Urinary bladder (tissue), 4 donors: Measurements from ENCODE around the gene TMEM254. TPM values are rescaled to one million over a fixed set of nuclear protein-coding genes. Genes with fewer than 3 reads are reported as not detected.
A peak's percentile ranks its signal among the peaks of the same experiment; 100 is the strongest.
"Not testable (repeated sequence)": the region's sequence is repeated elsewhere in the genome, so short reads cannot be mapped to it uniquely, and the experiment has no call there.

ENCODE experiments used
- DNase-seq: peaks from one replicate; pipeline ENCODE4 v3.0.0-alpha.2; 2015; ENCODE audit errors: extremely low spot score
- H3K27ac ChIP-seq: one replicate; pipeline ENCODE4 v1.5.1; 2013; ENCODE audit warnings: low read depth, mild to moderate bottlenecking, moderate library complexity
- H3K36me3 ChIP-seq: one replicate; pipeline ENCODE4 v1.6.1; 2013; ENCODE audit warnings: mild to moderate bottlenecking, moderate library complexity; ENCODE audit not compliant: insufficient read depth
- H3K4me1 ChIP-seq: one replicate; pipeline ENCODE4 v1.6.1; 2013; ENCODE audit warnings: mild to moderate bottlenecking, moderate library complexity; ENCODE audit not compliant: insufficient read depth
- H3K4me3 ChIP-seq: one replicate; pipeline ENCODE4 v1.5.1; 2013; ENCODE audit warnings: low read depth, low read length
- WGBS: extraction: QIAGEN DNeasy Blood & Tissue Kit; methylation state at CpG from one replicate; pipeline ENCODE4 v1.1.7; 2013; 5-methylcytosine and 5-hydroxymethylcytosine counted together
- polyA plus RNA-seq: library from polyadenylated mRNA; stranded (reverse); fragments of 200-250 nt; gene quantifications from one replicate; pipeline ENCODE4 v1.2.3, GENCODE V29; 2013
- total RNA-seq: library from RNA; depleted of rRNA; stranded (reverse); fragments of >200 nt; gene quantifications from one replicate; pipeline ENCODE4 v1.2.3, GENCODE V29; 2014
- donor health status: healthy with polysubstance abuse.
- donor health status: healthy.

TMEM254 gene
- total and polyA plus RNA-seq, 2 donors = 14.8 to 18.3 TPM

GRCh38 chr10:80131499-80131901, 53.0 kb downstream of the TMEM254 start:
- no peaks in the 10 kb centered on the region for H3K4me1 ChIP-seq
- H3K4me3 ChIP-seq = no peak overlapping the region
- WGBS = 79% methylated on average over 6 of the region's 6 CpGs
- no peaks in the 10 kb centered on the region for H3K36me3 ChIP-seq
- H3K27ac ChIP-seq = no peak overlapping the region
- DNase-seq = no peak

DNA sequence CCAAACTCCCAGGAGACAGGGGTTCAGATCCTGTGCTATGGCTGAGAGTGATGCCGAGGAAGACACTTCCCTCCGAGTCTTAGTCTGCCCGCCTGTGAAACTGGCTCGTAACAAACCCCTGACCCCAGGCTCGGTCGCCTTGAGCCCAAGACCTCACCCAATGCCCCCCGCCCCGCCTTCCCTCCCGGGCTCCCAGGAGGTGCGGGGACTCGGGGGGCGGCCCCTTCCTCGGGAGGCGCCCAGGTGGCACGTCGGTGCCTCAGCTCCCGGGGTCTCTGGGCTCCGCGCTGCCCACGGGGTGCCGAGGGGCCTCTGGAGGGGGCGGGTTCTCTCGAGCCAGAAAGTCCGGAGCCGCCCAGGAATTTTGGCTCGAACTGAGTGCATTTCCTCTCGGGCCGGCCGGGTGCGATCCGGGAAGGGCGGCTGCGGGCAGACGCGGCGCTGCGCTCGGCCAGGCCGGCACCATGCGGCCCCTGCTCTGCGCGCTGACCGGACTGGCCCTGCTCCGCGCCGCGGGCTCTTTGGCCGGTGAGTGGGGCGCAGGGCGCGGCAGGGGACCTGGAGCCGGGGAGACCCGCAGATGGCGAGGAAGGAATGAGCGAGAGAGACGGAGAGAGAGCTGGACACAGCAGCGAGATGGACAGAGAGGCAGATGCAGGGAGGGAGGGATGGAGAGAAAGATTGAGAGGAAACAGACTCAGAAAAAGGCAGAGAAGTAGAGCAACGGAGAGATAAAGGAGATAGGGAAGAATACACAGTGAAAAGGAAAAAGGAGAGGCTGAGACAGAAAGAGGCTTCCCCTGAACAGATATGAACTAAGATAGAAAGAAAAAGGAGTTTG, 54.1 kb downstream of the TMEM254 start, which contains the start of gene PLAC9:
PLAC9 (plus strand) TSS at position 432 of the 841 bp plus-strand sequence; CDS start at position 465, 33 bp downstream.
- no peaks in the 10 kb centered on the region for H3K36me3 ChIP-seq

GRCh38 chr10:80133206-80133605, 54.7 kb downstream of the TMEM254 start:
- 34% methylated on average over 6 of the region's 6 CpGs for WGBS
- DNase-seq = no peak
- Histone ChIP-seq H3K4me1 (no peaks in the 10 kb centered on the region), H3K27ac (peak overlapping the region; percentile 88), H3K4me3 (peak overlapping the region; percentile 7), H3K36me3 (no peaks in the 10 kb centered on the region)

More for the DNA sequence above, 54.1 kb downstream of the TMEM254 start, which contains the start of gene PLAC9:
- no peak for DNase-seq
- H3K27ac ChIP-seq = peak within 1 kb of the TSS; percentile 88
- 2% methylated on average over 58 of the region's 58 CpGs for WGBS
- H3K4me3 ChIP-seq = peak within 1 kb of the TSS; percentile 24
- H3K4me1 ChIP-seq = no peaks in the 10 kb centered on the region

DNA sequence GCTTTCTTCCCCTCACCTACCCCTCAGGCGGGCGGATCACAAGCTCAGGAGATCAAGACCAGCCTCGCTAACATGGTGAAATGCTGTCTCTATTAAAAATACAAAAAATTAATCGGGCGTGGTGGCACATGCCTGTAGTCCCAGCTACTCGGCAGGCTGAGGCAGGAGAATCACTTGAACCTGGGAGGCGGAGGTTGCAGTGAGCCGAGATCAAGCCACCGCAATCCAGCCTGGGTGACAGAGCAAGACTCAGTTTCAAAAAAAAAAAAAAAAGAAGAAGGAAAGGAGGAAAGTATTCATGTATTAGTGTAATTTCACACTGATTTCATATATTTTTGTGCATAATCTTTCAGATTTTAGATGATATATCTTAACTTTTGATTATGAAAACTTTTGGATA, 55.2 kb downstream of the TMEM254 start:
- Histone ChIP-seq H3K4me3 (peak overlapping the region; percentile 7), H3K27ac (peak overlapping the region; percentile 88)
- H3K4me1 ChIP-seq, H3K36me3 ChIP-seq, DNase-seq: not testable (repeated sequence)
- 59% methylated on average over 9 of the region's 9 CpGs for WGBS

DNA sequence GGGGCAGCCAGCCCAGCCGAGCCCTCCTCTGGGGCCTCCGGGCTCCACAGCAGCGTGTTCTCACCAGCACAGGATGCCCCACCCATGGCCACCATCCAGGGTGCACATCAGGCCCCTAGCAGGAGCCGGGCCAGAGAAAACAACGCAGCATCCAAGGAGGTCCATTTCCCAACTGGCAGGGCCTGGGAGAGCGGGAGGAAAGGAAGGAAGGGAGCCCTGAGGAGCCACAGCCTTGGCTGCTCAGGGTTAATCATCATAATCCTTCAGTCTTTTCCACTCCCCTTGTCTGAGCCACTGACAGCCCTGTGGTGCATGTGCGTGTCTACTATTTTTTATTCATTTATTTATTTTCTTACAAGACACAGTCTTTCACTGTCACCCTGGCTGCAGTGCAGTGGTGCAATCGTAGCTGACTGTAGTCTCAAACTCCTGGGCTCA, 57.7 kb downstream of the TMEM254 start:
- 36% methylated on average over 8 of the region's 8 CpGs for WGBS
- Histone ChIP-seq H3K36me3 (no peaks in the 10 kb centered on the region), H3K4me3 (no peak overlapping the region), H3K27ac (peak overlapping the region; percentile 68), H3K4me1 (no peaks in the 10 kb centered on the region)
- DNase-seq = no peak

DNA sequence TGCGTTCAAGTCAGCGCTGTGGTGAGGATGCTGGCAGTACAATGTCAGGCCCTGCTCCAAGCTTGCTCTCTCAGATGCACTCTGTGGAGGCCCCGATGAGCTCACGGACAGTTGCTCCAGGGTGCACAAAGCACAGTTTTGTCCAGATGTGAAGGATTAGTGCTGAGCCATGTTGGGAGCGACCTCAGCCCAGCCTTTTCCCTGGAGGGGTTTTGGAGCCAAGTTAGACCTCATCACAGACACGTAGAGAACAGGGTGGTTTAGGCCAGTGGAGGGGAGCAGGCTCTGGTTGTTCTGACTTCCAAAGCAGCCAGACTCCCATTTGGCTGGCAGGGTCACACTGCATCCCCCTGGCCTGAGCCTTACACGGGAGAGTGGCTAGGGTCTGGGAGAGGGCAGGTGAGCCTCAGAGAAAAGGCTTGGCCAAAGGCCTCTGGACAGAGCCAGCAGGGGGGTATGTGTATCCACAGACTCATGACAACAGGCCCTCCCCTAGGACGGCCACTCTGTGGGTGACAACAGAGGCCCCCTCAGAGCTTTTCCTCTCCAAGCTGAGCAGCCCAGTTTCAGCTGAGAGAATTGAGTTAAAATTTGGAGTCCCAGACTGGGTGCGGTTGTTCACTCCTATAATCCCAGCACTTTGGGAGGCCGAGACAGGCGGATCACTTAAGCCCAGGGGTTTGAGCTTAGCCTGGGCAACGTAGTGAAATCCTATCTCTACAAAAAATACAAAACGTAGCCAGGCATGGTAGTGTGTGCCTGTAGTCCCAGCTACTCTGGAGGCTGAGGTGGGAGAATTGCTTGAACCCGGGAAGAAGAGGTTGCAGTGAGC, 58.8 kb downstream of the TMEM254 start:
- no peaks in the 10 kb centered on the region for H3K4me1 ChIP-seq
- H3K4me3 ChIP-seq = no peak overlapping the region
- no peak for DNase-seq
- no peaks in the 10 kb centered on the region for H3K36me3 ChIP-seq
- peak overlapping the region; percentile 82 for H3K27ac ChIP-seq
- 55% methylated on average over 14 of the region's 14 CpGs for WGBS

GRCh38 chr10:80137920-80138319, 59.5 kb downstream of the TMEM254 start:
- 38% methylated on average over 4 of the region's 4 CpGs for WGBS
- no peak overlapping the region for H3K4me3 ChIP-seq
- no peaks in the 10 kb centered on the region for H3K36me3 ChIP-seq
- H3K4me1 ChIP-seq = no peaks in the 10 kb centered on the region
- no peak for DNase-seq
- H3K27ac ChIP-seq = no peak overlapping the region

- Histone ChIP-seq H3K4me1 (no peaks in the 10 kb centered on the region), H3K27ac (no peak overlapping the region), H3K36me3 (no peaks in the 10 kb centered on the region), H3K4me3 (no peak overlapping the region)
- WGBS = 68% methylated on average over 2 of the region's 2 CpGs
- DNase-seq = no peak
Measured at GRCh38 chr10:80139265-80139664, 60.8 kb downstream of the TMEM254 start.

DNA sequence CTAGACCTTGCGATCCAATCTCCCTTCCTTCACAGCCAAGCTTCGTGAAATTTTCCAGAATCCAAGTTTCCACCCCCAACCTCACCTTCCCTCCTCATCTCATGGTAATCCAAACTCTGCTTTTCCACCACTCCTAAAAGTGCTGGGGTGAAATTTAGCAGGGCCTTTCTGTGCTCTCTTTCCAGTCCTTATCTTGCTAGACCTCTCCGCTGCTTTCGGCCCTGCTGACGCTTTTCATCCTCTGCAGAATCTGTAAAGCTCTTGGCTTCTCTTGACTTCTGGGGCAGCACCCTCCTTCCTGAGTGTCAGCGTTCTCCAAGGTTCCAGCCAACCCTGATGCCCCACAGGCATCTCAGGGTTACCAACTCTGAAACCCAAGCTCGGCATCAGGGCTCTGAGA, 61.8 kb downstream of the TMEM254 start:
- WGBS = 82% methylated on average over 7 of the region's 7 CpGs
- Histone ChIP-seq H3K4me1 (no peaks in the 10 kb centered on the region), H3K4me3 (no peak overlapping the region), H3K27ac (no peak overlapping the region), H3K36me3 (no peaks in the 10 kb centered on the region)
- DNase-seq = no peak

GRCh38 chr10:80141696-80142460, 63.4 kb downstream of the TMEM254 start:
- Histone ChIP-seq H3K4me3 (no peak overlapping the region), H3K27ac (no peak overlapping the region), H3K4me1 (no peaks in the 10 kb centered on the region), H3K36me3 (no peaks in the 10 kb centered on the region)
- WGBS = 62% methylated on average over 19 of the region's 19 CpGs
- DNase-seq = no peak

Other genes with a start within 250 kb of the TMEM254 start
- not detected for gene SFTPD, start 129.6 kb upstream of the TMEM254 start, total RNA-seq
- gene SFTPD, start 129.6 kb upstream of the TMEM254 start, polyA plus RNA-seq = 0.47 TPM
- gene PLAC9, start 54.1 kb downstream of the TMEM254 start, total RNA-seq = 64.9 TPM
- gene PLAC9, start 54.1 kb downstream of the TMEM254 start, polyA plus RNA-seq = 54.3 TPM
- gene ANXA11, start 126.9 kb downstream of the TMEM254 start, total RNA-seq = 41.8 TPM
- 114 TPM for gene ANXA11, start 126.9 kb downstream of the TMEM254 start, polyA plus RNA-seq
- gene MAT1A, start 211.0 kb downstream of the TMEM254 start, total RNA-seq = not detected
- gene MAT1A, start 211.0 kb downstream of the TMEM254 start, polyA plus RNA-seq = 0.37 TPM